ENCODE results near the gene PSMD9.

- TF ChIP-seq REST (IDR thresholded peaks at IDR 0.05; ENCODE audit: insufficient read depth in 1 of 2, low read depth in 2 of 2, low read length in 2 of 2) (no peak), TAF1 (IDR thresholded peaks at IDR 0.05; ENCODE audit: borderline replicate concordance, insufficient read depth, low read length) (no peak), POLR2AphosphoS5 (IDR thresholded peaks at IDR 0.05; ENCODE audit: low read depth, low read length) (no peak)
Measured at GRCh38 chr12:121898287-121898686, 9.7 kb downstream of the PSMD9 start.
